Sigmoid colon (tissue), 7 donors: ENCODE data around the gene CD101. TPM values are rescaled to one million over a fixed set of nuclear protein-coding genes. Genes with fewer than 3 reads are reported as not detected.
A peak's percentile ranks its signal among the peaks of the same experiment; 100 is the strongest.

Experiments used
- DNase-seq: peaks from one replicate; pipeline ENCODE4 v3.0.0-alpha.2; 2019
- H3K27ac ChIP-seq, 4 donors: fragments of 200-600 bp; sonication (generic); one replicate each; pipeline ENCODE4 v1.5.1; 2016 to 2019; ENCODE audit warnings: mild to moderate bottlenecking in 1 of 4
- H3K27me3 ChIP-seq, 3 donors: fragments of 200-600 bp; sonication (generic); one replicate each; pipeline ENCODE4 v1.5.1; 2019; ENCODE audit warnings: mild to moderate bottlenecking in 1 of 3
- H3K36me3 ChIP-seq, 4 donors: fragments of 200-600 bp; sonication (generic); one replicate each; pipeline ENCODE4 v1.5.1; 2016 to 2019
- H3K4me1 ChIP-seq, 4 donors: fragments of 200-600 bp; sonication (generic); one replicate each; pipeline ENCODE4 v1.5.1; 2017 to 2019
- H3K4me3 ChIP-seq, 4 donors: fragments of 200-600 bp; sonication (generic); one replicate each; pipeline ENCODE4 v1.5.1; 2017 to 2019; ENCODE audit warnings: mild to moderate bottlenecking in 2 of 4, moderate library complexity in 1 of 4
- H3K9me3 ChIP-seq, 4 donors: fragments of 200-600 bp in 3 of 4; sonication (generic) in 3 of 4; one replicate each; pipeline versions ENCODE4 v1.5.1 to v1.6.1; 2013 to 2019
- CTCF ChIP-seq, 4 experiments: fragments of 450-650 bp in 3 of 4; fragments of 200-600 bp in 1 of 4; IDR thresholded peaks; one replicate each; pipeline ENCODE4 v1.5.1; 2016 to 2019; ENCODE audit warnings: antibody characterized with exemption in 4 of 4, mild to moderate bottlenecking in 3 of 4, moderate library complexity in 2 of 4
- EP300 ChIP-seq, 4 donors: sonication (generic); formaldehyde crosslinking; IDR thresholded peaks; one replicate each; pipeline ENCODE4 v1.6.1; 2017; ENCODE audit warnings: antibody characterized with exemption in 4 of 4
- POLR2A ChIP-seq, 2 donors: fragments of 450-650 bp; IDR thresholded peaks; one replicate each; pipeline ENCODE4 v1.6.1; 2016; ENCODE audit warnings: antibody characterized with exemption in 2 of 2, mild to moderate bottlenecking in 2 of 2, moderate library complexity in 2 of 2
- POLR2AphosphoS5 ChIP-seq, 4 donors: sonication (generic); formaldehyde crosslinking; IDR thresholded peaks; one replicate each; pipeline ENCODE4 v1.6.1; 2017; ENCODE audit warnings: antibody characterized with exemption in 4 of 4
- WGBS, 2 donors: extraction: QIAGEN DNeasy Blood & Tissue Kit; methylation state at CpG; one replicate each; pipeline ENCODE4 v1.1.7; 2013; 5-methylcytosine and 5-hydroxymethylcytosine counted together
- intact Hi-C: fragments of 100-400 bp; cut with DNase I; formaldehyde crosslinking; loops from one replicate; pipeline ENCODE4 v1.15.1; 2023
- polyA plus RNA-seq, 3 donors: library from polyadenylated mRNA; stranded (reverse); fragments of 200-250 nt; gene quantifications; one replicate each; pipeline ENCODE4 v1.2.3, GENCODE V29; 2013
- total RNA-seq, 4 donors: library from RNA; depleted of rRNA; stranded (reverse); fragments of >200 nt; gene quantifications; one replicate each; pipeline ENCODE4 v1.1.0, GENCODE V29; 2016
- donor health status: healthy with polysubstance abuse.
- donor health status: Bipolar disorder and iron deficiency.
- donor health status: healthy.

CD101 gene
- total and polyA plus RNA-seq, 7 donors, result 0.60 to 1.7 (median 1.1) TPM

GRCh38 chr1:116957646-116958045, 43.9 kb upstream of the CD101 start:
- H3K27ac ChIP-seq, result peak overlapping the region in 1 of 4 donors; percentile 30
- peaks cover 0 to 48% (median 19%) of the 10 kb centered on the region in 4 donors for H3K4me1 ChIP-seq
- H3K4me3 ChIP-seq, result no peak overlapping the region
- TF ChIP-seq EP300 (IDR thresholded peaks at IDR 0.05), result no peak
- no peak for TF ChIP-seq POLR2A (IDR thresholded peaks at IDR 0.05)
- no peak for TF ChIP-seq CTCF (IDR thresholded peaks at IDR 0.05)
- no peaks in the 10 kb centered on the region for H3K27me3 ChIP-seq
- 92 to 94% methylated on average over 4 of the region's 4 CpGs for WGBS, 2 donors
- no peaks in the 10 kb centered on the region for H3K9me3 ChIP-seq
- H3K36me3 ChIP-seq, result peaks cover 8 to 25% (median 13%) of the 10 kb centered on the region in 4 donors
- DNase-seq, result no peak
- intact Hi-C loops, result no loop called here

GRCh38 chr1:116958110-116958509, 43.5 kb upstream of the CD101 start:
- WGBS, 2 donors, result 90 to 92% methylated on average over 4 of the region's 4 CpGs
- no peak for DNase-seq
- TF ChIP-seq POLR2AphosphoS5 (IDR thresholded peaks at IDR 0.05) (no peak), CTCF (IDR thresholded peaks at IDR 0.05) (no peak), EP300 (IDR thresholded peaks at IDR 0.05) (no peak), POLR2A (IDR thresholded peaks at IDR 0.05) (no peak)
- H3K27ac ChIP-seq, result no peak overlapping the region
- no peaks in the 10 kb centered on the region for H3K27me3 ChIP-seq
- no peak overlapping the region for H3K4me3 ChIP-seq
- H3K9me3 ChIP-seq, result no peaks in the 10 kb centered on the region
- intact Hi-C loops, result no loop called here
- H3K36me3 ChIP-seq, result peaks cover 8 to 30% (median 14%) of the 10 kb centered on the region in 4 donors
- H3K4me1 ChIP-seq, result peaks cover 0 to 44% (median 17%) of the 10 kb centered on the region in 4 donors

GRCh38 chr1:116958977-116959376, 42.6 kb upstream of the CD101 start:
- Histone ChIP-seq H3K9me3 (no peaks in the 10 kb centered on the region), H3K36me3 (peaks cover 8 to 38% (median 14%) of the 10 kb centered on the region in 4 donors), H3K27ac (no peak overlapping the region), H3K27me3 (no peaks in the 10 kb centered on the region), H3K4me3 (no peak overlapping the region), H3K4me1 (peaks cover 0 to 37% (median 16%) of the 10 kb centered on the region in 4 donors)
- TF ChIP-seq CTCF (IDR thresholded peaks at IDR 0.05) (no peak), POLR2A (IDR thresholded peaks at IDR 0.05) (no peak), EP300 (IDR thresholded peaks at IDR 0.05) (no peak), POLR2AphosphoS5 (IDR thresholded peaks at IDR 0.05) (no peak)
- WGBS, 2 donors, result 84 to 90% methylated on average over 2 of the region's 2 CpGs
- intact Hi-C loops, result no loop called here
- DNase-seq, result no peak

- no peak overlapping the region for H3K4me3 ChIP-seq
- intact Hi-C loops, result no loop called here
- no peak overlapping the region for H3K27ac ChIP-seq
- TF ChIP-seq POLR2AphosphoS5 (IDR thresholded peaks at IDR 0.05), result no peak
- TF ChIP-seq CTCF (IDR thresholded peaks at IDR 0.05), result no peak
- TF ChIP-seq POLR2A (IDR thresholded peaks at IDR 0.05), result no peak
- no peak for TF ChIP-seq EP300 (IDR thresholded peaks at IDR 0.05)
- no peak for DNase-seq
- H3K27me3 ChIP-seq, result no peaks in the 10 kb centered on the region
- 95 to 96% methylated on average over 6 of the region's 6 CpGs for WGBS, 2 donors
- peaks cover 8 to 55% (median 18%) of the 10 kb centered on the region in 4 donors for H3K36me3 ChIP-seq
- H3K4me1 ChIP-seq, result peaks cover 0 to 21% (median 11%) of the 10 kb centered on the region in 4 donors
- H3K9me3 ChIP-seq, result no peaks in the 10 kb centered on the region
Observed at GRCh38 chr1:116961606-116962005, 40.0 kb upstream of the CD101 start.
